Fibroblast of skin of right biceps (primary cell): Measurements from ENCODE around the gene DKKL1.

Experiments used
- DNase-seq: peaks from one replicate; pipeline ENCODE4 v3.0.0-alpha.2; 2013

The DKKL1 gene

DNA sequence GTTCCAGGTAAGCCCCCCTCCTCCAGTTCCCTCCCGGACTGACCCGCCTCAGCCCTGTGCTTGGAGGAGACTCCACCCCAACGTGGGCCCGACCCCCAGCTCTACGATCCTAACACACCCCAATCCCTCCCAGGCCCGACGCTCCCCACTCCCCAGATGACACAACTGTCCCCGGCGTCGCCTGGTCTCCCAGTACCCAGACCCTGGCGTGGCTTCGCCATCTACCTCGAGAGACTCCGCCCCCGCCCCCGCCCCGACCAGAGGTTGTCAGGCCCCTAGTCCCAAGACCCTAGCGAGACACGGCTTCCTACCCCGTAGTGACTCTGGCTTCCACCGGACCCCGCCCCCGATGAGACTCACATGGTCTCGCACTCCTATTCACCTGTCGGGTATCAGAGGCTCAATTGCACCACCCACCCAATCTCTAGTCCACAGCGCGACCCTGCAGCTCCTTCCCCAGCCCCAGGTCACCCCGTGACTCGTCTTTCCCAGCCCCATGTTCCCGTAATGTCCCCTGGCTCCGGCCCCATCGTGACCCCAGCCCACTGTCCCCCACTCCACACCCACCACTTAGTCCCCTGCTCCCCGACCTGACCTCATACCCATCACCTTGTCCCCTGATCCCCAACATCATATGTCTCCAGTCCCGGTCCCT is 25.5 kb upstream of the DKKL1 start:
- DNase-seq, result no peak

DNA sequence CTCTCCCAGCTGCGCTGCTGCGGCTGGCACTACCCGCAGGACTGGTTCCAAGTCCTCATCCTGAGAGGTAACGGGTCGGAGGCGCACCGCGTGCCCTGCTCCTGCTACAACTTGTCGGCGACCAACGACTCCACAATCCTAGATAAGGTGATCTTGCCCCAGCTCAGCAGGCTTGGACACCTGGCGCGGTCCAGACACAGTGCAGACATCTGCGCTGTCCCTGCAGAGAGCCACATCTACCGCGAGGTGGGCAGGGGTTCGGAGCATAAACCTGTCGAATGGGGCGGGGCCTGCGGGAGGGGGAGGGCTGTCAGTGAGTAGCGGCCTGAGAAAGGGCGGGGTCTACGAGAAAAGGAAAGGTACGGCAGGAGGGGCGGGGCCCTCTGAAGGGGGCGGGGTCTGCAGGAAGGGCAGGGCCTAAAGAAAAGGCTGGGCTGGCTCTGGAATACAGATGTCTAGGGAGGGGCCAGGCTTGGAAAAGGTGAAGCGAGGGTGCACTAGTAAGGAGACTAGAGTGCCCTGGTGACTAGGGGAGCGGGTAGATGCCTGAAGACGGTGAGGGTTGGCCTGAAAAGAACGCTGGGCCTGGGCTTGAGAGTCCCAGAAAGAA is 24.9 kb upstream of the DKKL1 start:
- peak; percentile 41 for DNase-seq

DNA sequence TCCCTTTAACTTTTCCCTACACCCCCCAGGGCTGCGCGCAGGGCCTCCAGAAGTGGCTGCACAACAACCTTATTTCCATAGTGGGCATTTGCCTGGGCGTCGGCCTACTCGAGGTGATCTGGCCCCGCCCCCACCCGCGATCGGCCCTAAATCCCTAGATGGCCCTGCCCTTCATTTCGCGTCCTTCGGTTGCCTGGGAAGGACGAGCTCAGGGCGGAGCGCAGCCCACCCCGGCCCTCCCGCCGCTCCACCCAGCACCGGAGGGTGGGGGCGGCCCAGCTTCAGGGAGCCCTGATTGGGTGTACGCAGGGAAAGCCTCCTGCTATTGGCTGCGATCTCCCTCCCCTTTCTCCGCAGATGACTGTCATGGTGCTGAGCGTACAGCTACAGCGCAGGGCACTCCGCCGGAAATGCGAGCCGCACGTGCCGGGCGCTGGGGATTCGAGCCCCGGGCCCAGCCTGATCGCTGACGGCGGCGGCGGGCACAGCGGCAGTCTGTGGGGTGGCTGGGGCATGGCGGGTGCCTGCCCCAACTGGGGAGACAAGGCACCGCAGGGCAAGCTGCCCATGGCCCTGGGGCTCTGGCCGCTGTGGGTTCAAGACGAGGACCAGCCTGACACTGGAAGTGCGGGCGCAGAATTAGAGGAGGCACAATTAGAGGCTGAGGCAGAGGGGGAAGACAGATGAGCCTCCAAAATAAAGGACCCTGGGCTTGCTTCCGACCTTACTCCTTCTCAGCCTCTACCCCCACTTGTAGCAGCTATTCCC is 24.2 kb upstream of the DKKL1 start:
- DNase-seq, result peak; percentile 87

DNA sequence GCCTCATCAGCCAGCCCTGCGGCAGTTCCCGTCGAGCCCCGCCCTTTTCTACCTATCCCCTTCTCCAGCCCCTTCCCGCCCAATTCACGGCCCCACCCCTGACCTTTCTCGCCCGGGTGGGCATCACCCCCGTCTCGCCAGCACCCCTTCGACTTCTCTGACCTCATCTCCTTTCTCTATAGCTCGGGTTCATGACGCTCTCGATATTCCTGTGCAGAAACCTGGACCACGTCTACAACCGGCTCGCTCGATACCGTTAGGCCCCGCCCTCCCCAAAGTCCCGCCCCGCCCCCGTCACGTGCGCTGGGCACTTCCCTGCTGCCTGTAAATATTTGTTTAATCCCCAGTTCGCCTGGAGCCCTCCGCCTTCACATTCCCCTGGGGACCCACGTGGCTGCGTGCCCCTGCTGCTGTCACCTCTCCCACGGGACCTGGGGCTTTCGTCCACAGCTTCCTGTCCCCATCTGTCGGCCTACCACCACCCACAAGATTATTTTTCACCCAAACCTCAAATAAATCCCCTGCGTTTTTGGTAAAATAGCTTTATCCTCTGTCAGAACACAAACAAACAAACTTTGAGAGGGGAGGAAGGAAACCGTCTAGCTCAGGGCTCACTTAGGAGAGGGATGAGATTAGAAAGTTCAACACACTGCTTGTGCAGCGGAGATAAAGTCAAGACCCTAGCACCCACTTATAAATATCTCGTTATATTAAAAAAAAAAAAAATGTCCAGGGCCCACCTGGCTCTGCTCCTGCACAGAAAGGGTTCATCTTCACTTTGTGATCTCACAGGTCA is 23.4 kb upstream of the DKKL1 start:
- DNase-seq, result peak; percentile 21

DNA sequence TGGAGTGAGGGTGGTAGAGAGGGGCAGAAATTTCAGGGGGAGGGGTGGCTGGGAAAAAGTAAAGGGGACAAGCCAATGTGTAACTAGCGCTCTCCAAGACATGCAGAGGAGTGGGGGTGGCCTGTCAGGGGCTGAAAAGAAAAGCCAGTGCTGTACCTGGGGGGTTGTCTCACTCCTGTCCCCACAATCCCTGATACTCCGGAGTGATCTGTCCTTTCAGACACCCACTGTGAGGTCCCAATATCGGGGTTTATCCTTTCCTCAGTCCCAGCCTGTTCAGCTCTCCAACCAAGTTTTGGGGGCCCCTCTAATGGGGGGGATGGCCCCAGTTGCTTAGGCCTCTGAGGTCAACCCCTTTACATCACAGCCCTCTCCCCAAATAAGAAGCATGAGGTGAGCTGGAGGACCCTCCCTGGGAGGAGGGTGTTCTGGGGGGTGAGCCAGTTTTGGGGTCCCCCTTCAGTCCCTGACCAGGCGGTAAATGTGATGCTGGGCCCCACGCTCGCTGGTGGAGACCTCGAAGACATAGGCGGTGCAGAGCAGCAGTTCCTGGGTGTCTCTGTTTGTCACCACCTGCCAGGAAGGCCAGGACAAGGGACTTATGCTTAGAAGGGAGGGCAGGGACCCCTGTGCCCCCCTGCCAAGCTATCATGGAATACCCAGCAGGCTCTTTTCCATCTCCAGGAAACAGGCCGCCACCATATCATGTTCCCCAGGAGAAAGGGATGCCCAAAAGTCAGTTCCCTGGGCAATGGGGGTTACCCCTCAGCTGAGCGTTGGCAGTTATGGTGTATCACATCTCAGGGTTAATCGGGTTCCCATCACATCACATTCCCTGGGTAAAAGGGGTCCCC is 22.6 kb upstream of the DKKL1 start:
- DNase-seq, result no peak

DNA sequence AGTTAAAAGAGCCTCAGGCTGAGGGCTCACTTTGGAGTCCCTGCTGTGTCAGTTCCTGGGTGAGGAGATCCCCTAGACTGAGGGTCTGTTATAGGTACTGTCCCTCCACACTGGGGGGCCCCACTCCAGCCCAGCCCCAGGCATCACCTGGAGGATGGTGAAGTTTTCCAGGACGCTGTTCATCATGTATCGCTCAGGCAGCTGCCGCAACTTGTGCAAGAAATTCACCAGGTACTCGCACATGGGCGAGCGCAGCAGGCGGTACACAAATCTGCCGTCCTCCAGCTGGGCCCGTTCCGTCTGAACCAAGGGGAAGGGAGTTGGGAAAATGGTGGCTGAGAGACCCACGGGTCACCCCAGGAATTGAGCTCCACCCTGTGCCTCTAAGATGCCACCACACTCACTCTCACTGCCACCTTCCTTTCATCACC is 21.4 kb upstream of the DKKL1 start:
- no peak for DNase-seq

DNA sequence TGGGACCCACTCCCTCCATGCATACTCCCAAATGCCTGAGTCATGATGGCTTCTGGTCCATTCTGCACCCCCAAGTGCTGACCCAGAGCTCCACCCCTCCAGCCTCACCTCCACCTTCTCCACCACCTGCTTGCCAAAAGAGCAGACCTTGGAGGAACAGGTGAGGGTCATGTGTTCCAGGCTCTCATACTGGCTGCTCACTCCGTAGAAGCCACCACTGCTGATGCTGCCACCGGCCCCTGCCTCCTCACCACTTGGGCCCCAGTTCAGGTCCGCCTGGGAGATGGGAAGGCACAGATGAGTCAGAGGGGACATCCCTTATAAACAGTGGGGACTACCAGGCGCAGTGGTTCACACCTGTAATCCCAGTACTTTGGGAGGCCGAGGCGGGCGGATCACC is 20.6 kb upstream of the DKKL1 start:
- DNase-seq, result no peak

DNA sequence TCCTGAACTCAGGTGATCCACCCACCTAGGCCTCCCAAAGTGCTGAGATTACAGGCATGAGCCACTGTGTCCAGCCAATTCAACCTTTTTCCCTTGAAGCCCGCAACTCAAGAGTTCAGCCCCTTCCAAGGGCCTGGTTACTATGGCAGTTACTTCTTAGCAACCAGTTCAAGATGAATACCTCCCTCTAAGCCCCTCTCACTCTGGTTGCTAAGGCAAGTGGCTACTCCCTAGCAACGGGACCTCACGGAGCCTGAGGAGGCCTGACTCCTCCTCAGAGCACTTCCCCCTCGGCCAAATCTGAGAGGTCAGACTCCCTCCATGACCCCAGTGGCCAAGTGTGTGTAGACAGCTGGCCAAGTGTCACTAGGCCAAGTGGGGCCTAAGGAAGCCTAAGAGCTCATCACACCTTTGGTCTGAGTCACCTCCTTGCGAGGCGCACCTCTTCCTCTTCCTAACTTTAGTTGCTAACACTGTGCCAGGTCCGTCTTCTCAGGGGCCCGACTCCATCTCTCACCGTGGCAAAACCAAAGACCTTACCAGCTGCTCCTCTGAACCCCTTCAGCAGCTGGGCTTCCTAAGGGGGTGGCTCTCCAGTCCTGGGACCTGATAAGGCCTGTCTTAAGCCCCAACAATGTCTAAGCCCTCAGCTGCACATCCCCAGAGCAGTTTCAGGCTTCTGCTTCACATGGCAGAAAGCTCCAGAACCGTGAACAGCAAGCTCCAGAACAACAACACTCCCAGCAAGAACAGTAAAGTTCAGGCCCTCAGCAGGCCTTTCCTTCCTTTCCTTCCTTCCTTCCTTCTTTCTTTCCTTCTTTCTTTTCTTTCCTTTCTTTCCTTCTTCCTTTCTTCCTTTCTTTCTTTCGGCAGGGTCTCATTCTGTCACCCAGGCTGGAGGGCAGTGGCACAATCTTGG is 18.9 kb upstream of the DKKL1 start:
- DNase-seq, result no peak

DNA sequence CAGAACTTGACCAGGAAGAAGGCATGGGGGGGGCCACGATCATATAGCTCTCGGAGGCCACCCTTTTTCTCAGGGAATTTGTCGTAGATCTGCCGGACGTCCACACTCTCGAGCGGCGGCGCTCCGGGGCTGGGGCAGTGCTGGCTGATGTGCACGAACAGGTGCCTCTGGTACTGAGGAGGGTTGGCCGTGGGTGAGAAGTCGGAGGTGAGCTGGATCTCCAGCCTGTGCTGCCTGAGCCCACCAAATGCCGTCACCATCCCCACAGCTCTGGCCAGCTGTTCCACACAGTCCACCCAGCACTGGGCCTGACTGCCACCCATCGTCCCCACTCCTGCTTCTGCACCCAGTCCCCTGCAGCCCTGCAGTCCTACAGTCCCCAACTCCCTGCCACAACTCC is 16.5 kb upstream of the DKKL1 start:
- DNase-seq, result no peak

DNA sequence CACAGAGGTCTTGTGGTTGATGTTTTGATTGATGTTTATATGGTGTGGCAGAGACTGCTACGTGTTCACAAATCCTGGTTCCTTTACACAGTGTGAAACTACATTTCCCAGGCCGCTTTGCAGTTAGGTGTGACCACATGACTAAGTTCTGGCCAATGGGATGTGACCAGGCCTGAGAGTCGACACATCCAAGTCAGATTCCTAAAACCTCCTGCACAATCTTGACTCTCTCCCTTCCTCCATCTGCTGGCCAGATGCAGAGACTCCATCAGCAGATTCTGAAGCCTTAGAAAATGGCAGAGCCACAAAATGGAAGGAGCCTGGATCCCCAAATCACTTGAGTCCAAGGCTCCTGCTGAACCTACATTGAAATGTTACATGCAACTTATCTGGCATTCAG is 15.8 kb upstream of the DKKL1 start:
- DNase-seq, result peak; percentile 73

DNA sequence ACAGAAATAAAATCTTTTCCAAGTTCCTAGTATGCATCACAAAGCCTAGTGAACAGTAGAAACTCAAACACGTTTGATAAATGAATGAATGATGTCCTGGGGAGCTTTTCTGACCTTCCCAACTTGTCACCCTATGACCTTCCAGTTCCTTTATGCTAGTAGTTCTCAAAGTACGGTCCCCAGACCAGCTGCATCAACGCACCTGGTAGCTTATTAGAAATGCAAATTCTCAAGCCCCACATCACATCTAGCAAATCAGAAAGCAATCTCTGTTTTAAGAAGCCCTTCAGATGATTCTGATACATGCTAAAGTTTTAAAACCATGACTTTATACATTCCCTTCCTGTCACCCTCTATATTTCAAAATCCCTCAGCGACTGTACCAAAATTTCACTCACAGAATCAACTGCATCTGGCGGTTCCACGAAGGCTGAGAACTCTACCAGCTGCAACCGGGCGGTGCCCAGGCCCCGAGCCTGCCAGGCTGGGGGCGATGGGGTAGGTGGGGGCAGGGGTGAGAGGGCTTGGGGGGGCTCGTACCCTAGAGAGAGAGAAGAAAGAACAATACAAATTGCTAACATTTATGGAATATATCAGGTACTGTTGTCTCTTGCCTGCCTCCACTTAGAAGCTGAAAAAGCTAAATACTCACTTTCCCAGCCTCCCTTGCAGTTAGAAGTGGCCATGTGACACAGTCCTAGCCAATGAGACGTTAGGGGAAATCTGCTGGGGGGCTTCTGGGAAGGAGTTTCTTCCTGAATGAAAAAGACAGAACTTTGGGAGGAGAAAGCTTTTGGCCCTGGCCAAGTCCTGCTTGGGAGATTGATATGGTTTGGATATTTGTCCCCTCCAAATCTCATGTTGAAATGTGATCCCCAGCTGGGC is 15.1 kb upstream of the DKKL1 start:
- DNase-seq, result no peak

DNA sequence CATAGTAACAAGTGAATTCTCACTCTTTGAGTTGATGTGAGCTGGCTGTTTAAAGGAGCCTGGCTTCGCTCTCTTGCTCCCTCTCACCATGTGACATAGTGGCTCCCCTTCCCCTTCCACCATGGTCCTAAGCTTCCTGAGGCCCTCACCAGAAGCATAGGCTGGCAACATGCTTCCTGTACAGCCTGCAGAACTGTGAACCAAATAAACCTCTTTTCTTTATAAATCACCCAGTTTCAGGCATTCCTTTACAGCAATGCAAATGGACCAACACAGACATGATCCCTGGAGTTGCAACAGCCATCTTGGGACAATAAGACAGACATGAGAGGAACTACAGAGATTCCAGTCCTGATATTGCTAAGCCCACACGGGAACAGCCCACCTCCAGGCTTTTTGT is 14.1 kb upstream of the DKKL1 start:
- no peak for DNase-seq

DNA sequence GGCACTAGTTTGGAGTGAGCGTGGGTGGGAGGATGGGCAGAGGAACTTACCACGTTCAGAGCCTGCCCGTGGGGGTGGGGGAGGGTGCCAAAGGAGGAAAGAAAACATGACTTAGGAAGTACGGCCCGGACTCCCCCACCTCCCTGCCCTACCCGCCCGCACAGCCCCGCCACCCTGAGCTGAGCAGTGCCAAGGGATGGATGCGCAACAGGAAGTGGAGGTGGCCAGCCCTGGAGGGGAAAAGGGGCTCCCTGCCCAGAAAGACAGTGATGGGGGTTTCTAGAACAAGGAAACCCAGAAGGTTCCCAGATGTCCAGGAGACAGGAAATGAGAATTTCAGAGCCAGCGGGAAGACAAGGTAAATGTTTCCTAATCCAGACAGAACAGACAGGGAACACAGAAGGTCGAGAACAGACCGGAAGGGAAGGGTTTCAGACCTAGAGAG is 7.7 kb upstream of the DKKL1 start:
- peak; percentile 36 for DNase-seq

DNA sequence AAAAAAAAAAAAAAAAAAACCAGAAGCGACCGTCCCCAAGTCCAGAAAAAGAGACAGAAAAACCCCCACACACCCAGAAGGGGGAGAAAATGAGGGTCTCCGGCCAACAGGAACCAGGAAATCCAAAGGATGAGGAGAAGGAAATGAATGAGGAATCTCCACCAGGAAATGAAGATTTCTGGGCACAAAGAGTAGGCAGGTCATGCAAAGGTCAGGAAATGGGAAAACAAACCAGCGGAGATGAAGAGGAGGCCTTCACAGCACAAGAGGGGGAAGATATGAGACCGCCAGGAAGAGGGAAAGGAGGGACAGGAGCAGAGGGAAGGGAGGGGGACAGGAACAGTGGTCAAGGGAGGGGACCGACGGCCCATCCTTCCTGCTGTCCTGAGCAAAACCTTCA is 7.3 kb upstream of the DKKL1 start:
- no peak for DNase-seq

DNA sequence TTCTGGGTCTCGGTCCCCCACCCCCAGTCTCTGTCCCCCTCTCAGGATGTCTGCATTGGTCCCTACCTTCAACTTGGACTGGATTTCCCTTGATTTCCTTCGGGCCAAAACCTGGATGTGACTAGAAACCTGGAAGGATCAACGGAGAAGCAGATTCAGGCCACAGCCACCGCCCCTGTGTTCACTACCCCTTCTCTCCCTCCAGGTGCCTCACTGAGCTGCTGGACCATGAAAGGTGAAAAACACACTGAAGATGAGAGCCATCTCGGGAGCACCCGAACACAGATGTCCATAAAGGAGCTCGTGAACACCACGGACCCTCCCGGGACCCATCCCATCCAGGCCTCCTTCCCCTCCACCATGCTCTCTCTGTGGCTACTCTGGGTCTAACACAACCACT is 6.5 kb upstream of the DKKL1 start:
- DNase-seq, result no peak

DNA sequence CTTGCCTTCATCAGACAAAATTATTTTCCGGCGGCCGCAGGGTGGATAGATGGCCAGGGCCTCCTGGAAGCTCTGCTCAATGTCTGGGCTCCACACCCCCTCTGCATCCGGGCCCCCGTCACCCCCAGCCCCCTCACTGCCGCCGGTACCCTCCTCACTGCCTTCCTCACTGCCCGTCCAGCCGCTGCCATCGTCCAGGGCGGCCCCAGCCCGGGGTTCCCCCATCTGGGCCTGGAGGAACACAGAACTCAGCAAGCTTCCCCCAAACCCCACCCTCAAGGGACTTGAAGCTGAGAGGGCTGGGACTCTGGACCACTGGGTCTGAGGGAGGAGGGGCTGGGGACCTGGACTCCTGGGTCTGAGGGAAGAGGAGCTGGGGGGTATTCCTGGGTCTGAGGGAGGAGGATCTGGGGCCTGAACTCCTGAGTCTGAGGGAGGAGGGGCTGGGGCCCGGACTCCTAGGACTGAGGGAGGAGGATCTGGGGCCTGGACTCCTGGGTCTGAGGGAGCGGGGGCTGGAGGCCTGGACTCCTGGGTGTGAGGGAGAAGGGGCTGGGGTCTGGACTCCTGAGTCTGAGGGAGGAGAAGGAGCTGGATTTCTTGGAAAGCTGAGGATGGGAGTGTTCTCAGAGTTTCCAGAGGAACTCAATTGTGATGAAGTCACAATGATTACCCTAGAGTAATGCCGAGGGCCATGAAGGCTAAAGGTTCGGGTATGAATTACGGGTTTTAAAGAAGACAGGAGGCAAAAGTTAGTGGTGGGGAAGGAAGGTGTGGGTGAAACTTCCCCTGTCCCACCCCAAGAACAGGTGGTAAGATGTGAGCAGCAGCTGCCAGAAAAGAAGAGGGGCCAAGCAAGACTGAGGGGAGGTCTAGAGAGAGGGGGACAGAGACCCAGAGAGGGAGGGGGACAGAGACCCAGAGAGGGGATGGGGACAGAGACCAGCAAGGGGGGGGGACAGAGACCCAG is 3.5 kb upstream of the DKKL1 start:
- no peak for DNase-seq

DNA sequence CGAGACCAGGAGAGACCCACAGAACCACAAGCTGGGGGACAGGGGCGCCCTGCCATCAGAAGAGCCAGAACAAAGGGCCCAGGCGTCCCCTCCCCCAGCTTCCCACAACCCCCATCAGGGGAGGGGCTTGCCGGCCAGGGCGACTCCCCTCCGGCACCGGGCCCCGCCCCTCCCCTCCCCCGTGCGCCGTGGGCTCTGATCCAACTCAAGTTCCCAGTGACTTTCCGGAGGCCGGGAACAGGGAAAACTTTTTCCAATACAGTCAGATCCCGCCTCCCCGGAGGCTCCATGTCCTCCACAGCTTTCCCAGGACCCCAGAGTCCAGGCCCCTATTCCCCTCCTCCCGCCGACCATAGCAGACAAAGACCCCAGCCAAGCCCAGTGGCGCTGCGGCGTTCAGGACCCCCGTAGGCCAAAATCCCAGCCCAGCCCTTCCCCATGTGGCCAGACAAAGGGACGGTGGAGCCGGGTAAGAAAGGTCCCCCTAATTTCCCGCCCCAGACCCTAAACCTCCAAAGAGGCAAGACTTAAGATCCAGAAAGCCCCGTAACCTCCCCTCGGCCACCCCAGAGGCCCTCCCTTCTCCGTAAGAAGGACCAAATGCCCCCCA is 2.1 kb upstream of the DKKL1 start:
- peak; percentile 94 for DNase-seq
